Body of pancreas (tissue), 4 donors: ENCODE results near the gene CACNA1F. TPM values are rescaled to one million over a fixed set of nuclear protein-coding genes. Genes with fewer than 3 reads are reported as not detected.

Experiments
- ATAC-seq: fragments of 150-250 bp; one replicate; pipeline ENCODE4 v1.9.1; 2016
- DNase-seq, 4 donors: peaks; one replicate each; pipeline ENCODE4 v3.0.0-alpha.2; 2019
- H3K27ac ChIP-seq, 4 donors: fragments of 200-600 bp; sonication (generic); 1 replicate in 3 of 4; 2 replicates in 1 of 4; pipeline versions ENCODE4 v1.5.1 to v1.6.1; 2016 to 2019; ENCODE audit warnings: mild to moderate bottlenecking in 1 of 4, mixed read lengths in 1 of 4, moderate library complexity in 1 of 4
- H3K27me3 ChIP-seq, 2 donors: fragments of 200-600 bp; sonication (generic); one replicate each; pipeline ENCODE4 v1.6.0; 2016; ENCODE audit warnings: mild to moderate bottlenecking in 1 of 2
- H3K36me3 ChIP-seq, 2 donors: fragments of 200-600 bp; sonication (generic); replicated peaks in 1 of 2; 2 replicates each; pipeline ENCODE4 v1.5.1; 2016; ENCODE audit warnings: low read depth in 2 of 2; ENCODE audit not compliant: insufficient read depth in 1 of 2
- H3K4me1 ChIP-seq: fragments of 200-600 bp; sonication (generic); one replicate; pipeline ENCODE4 v1.6.0; 2016
- H3K4me3 ChIP-seq, 2 donors: fragments of 200-600 bp; sonication (generic); 1 replicate in 1 of 2; 2 replicates in 1 of 2; pipeline ENCODE4 v1.5.1; 2016 to 2019
- H3K9me3 ChIP-seq, 3 donors: fragments of 200-600 bp; sonication (generic); 1 replicate in 2 of 3; 2 replicates in 1 of 3; pipeline ENCODE4 v1.5.1; 2016
- CTCF ChIP-seq, 7 experiments: fragments of 450-650 bp in 4 of 7; fragments of 200-600 bp in 3 of 7; sonication (generic) in 3 of 7; IDR thresholded peaks; one replicate each; pipeline ENCODE4 v1.5.1; 2016 to 2019; ENCODE audit warnings: antibody characterized with exemption in 7 of 7
- POLR2A ChIP-seq, 3 donors: fragments of 450-650 bp; IDR thresholded peaks; one replicate each; pipeline ENCODE4 v1.6.1; 2016; ENCODE audit warnings: antibody characterized with exemption in 3 of 3, mild to moderate bottlenecking in 2 of 3
- WGBS, 2 donors: methylation state at CpG; one replicate each; pipeline ENCODE4 v1.1.5; 2017; 5-methylcytosine and 5-hydroxymethylcytosine counted together
- intact Hi-C: fragments of 100-400 bp; cut with DNase I; formaldehyde crosslinking; loops from one replicate; pipeline ENCODE4 v1.15.1; 2023
- total RNA-seq, 2 donors: library from RNA; depleted of rRNA; stranded (reverse); fragments of >200 nt; gene quantifications; one replicate each; pipeline ENCODE4 v1.1.0, GENCODE V29; 2016

CACNA1F gene
- under 1 TPM in 1 of 2 donors, not detected in 1; 0.26 TPM for total RNA-seq

- ATAC-seq (no peak), DNase-seq (no peak)
- no peaks in the 10 kb centered on the region for H3K9me3 ChIP-seq
- H3K4me3 ChIP-seq = no peak within 1 kb of the TSS
- 71% methylated on average over 5 to 8 of the region's 9 CpGs for WGBS, 2 donors
- TF ChIP-seq CTCF (IDR thresholded peaks at IDR 0.05) = no peak
- TF ChIP-seq POLR2A (IDR thresholded peaks at IDR 0.05) = no peak
- no peak within 1 kb of the TSS for H3K27ac ChIP-seq
- H3K4me1 ChIP-seq = peaks cover 10% of the 10 kb centered on the region
- no peaks in the 10 kb centered on the region for H3K36me3 ChIP-seq
- H3K27me3 ChIP-seq = no peaks in the 10 kb centered on the region
- intact Hi-C loops = no loop called here
These were observed at the start of gene CACNA1F for GRCh38 chrX:49233176-49233575. Gene CACNA1F, minus strand, starts transcription at chrX:49233340. Its CDS starts 31 bp downstream, at chrX:49233309.

- intact Hi-C loops = no loop called here
- ATAC-seq = no peak
- WGBS, 2 donors = 61 to 74% methylated on average over 10 to 11 of the region's 11 CpGs
- H3K9me3 ChIP-seq = no peaks in the 10 kb centered on the region
- H3K4me3 ChIP-seq = no peak overlapping the region
- no peak overlapping the region for H3K27ac ChIP-seq
- TF ChIP-seq POLR2A (IDR thresholded peaks at IDR 0.05) (no peak), CTCF (IDR thresholded peaks at IDR 0.05) (no peak)
- no peaks in the 10 kb centered on the region for H3K27me3 ChIP-seq
- H3K4me1 ChIP-seq = peaks cover under 1% of the 10 kb centered on the region
- DNase-seq = peak in 1 of 4 donors; percentile 8
- no peaks in the 10 kb centered on the region for H3K36me3 ChIP-seq
These were observed 49.5 kb upstream of the CACNA1F start for GRCh38 chrX:49282647-49283011.

- H3K4me1 ChIP-seq = peaks cover 21% of the 10 kb centered on the region
- no peaks in the 10 kb centered on the region for H3K36me3 ChIP-seq
- intact Hi-C loops = no loop called here
- no peak overlapping the region for H3K27ac ChIP-seq
- DNase-seq (no peak), ATAC-seq (no peak)
- H3K27me3 ChIP-seq = no peaks in the 10 kb centered on the region
- no peak overlapping the region for H3K4me3 ChIP-seq
- no peaks in the 10 kb centered on the region for H3K9me3 ChIP-seq
- 63 to 88% methylated on average over 1 of the region's 3 CpGs for WGBS, 2 donors
- TF ChIP-seq POLR2A (IDR thresholded peaks at IDR 0.05) (no peak), CTCF (IDR thresholded peaks at IDR 0.05) (no peak)
These were observed 44.9 kb upstream of the CACNA1F start for GRCh38 chrX:49278081-49278480.

GRCh38 chrX:49277535-49277830, 44.3 kb upstream of the CACNA1F start:
- 49 to 51% methylated on average over 3 of the region's 3 CpGs for WGBS, 2 donors
- Histone ChIP-seq H3K4me1 (peaks cover 26% of the 10 kb centered on the region), H3K27me3 (no peaks in the 10 kb centered on the region), H3K27ac (no peak overlapping the region), H3K4me3 (no peak overlapping the region), H3K36me3 (no peaks in the 10 kb centered on the region), H3K9me3 (no peaks in the 10 kb centered on the region)
- no peak for DNase-seq
- ATAC-seq = no peak
- no peak for TF ChIP-seq POLR2A (IDR thresholded peaks at IDR 0.05)
- TF ChIP-seq CTCF (IDR thresholded peaks at IDR 0.05) = no peak
- intact Hi-C loops = no loop called here

- ATAC-seq = peak; percentile 52
- Histone ChIP-seq H3K36me3 (no peaks in the 10 kb centered on the region), H3K4me3 (no peak overlapping the region), H3K9me3 (no peaks in the 10 kb centered on the region), H3K27ac (peak overlapping the region in 1 of 4 donors; percentile 44), H3K27me3 (no peaks in the 10 kb centered on the region), H3K4me1 (peaks cover 32% of the 10 kb centered on the region)
- no peak for TF ChIP-seq POLR2A (IDR thresholded peaks at IDR 0.05)
- intact Hi-C loops = no loop called here
- peak; percentile 42 to 62 (median 54) for DNase-seq
- 48 to 69% methylated on average over 6 to 18 of the region's 19 CpGs for whole genome bisulfite sequencing, 2 donors
These were observed 43.8 kb upstream of the CACNA1F start for GRCh38 chrX:49276671-49277534.
